Activated B cell treated with CpG ODN at 0.5 μM for 24 hours (primary cell): ENCODE measurements around the gene HNRNPA2B1. TPM values are rescaled to one million over a fixed set of nuclear protein-coding genes. Genes with fewer than 3 reads are reported as not detected.

Experiments
- ATAC-seq: fragments of 200-7000 bp; cut with Tn5 transposase; one replicate; pipeline ENCODE4 v1.10.0; 2021; ENCODE audit warnings: low read depth, mild to moderate bottlenecking, moderate library complexity
- CTCF ChIA-PET: fragments of 350-600 bp; sonication (Branson Sonifier 250); formaldehyde crosslinking; loops from one replicate; lab custom pipeline; 2021; ENCODE audit warnings: antibody characterized with exemption; lab: Charles Lee
- POLR2A ChIA-PET: fragments of 350-600 bp; sonication (Branson Sonifier 250); formaldehyde crosslinking; loops from one replicate; lab custom pipeline; 2021; ENCODE audit warnings: antibody characterized with exemption; lab: Charles Lee
- DNase-seq: peaks from one replicate; pipeline ENCODE4 v3.0.0; 2022
- H3K27ac Mint-ChIP-seq: one replicate; pipeline ENCODE4 v1.8.0; 2020; ENCODE audit warnings: mixed read lengths
- H3K27me3 Mint-ChIP-seq: one replicate; pipeline ENCODE4 v1.8.0; 2021; ENCODE audit warnings: mixed read lengths
- H3K36me3 Mint-ChIP-seq: one replicate; pipeline ENCODE4 v1.8.0; 2021; ENCODE audit warnings: low read depth, mixed read lengths
- H3K4me1 Mint-ChIP-seq: one replicate; pipeline ENCODE4 v1.8.0; 2021; ENCODE audit warnings: mixed read lengths
- H3K4me3 Mint-ChIP-seq: one replicate; pipeline ENCODE4 v1.8.0; 2020; ENCODE audit warnings: mild to moderate bottlenecking, mixed read lengths
- H3K9me3 Mint-ChIP-seq: one replicate; pipeline ENCODE4 v1.8.0; 2020; ENCODE audit warnings: mixed read lengths
- CTCF ChIP-seq: fragments of 200-600 bp; IDR thresholded peaks from one replicate; pipeline ENCODE4 v1.8.0; 2022; ENCODE audit warnings: antibody characterized with exemption, mild to moderate bottlenecking
- intact Hi-C: fragments of 100-400 bp; cut with micrococcal nuclease; formaldehyde crosslinking; loops from one replicate; pipeline ENCODE4 v1.15.1; 2024
- total RNA-seq: library from RNA; stranded (reverse); gene quantifications from 2 replicates; pipeline ENCODE4 v1.2.3, GENCODE V29; 2022

The HNRNPA2B1 gene
- total RNA-seq, 1 donor from 2014 or later: 634 TPM

- no peak for TF ChIP-seq CTCF
- Mint-ChIP-seq H3K27ac (no peak overlapping the region), H3K4me1 (peaks cover 80% of the 10 kb centered on the region), H3K4me3 (no peak overlapping the region), H3K9me3 (no peaks in the 10 kb centered on the region), H3K27me3 (no peaks in the 10 kb centered on the region), H3K36me3 (peaks cover 90% of the 10 kb centered on the region)
- DNase-seq (no peak), ATAC-seq (no peak)
- intact Hi-C loops: no loop called here
- ChIA-PET CTCF (interaction anchor here (1.6 to 3.5 kb wide), 3 partner anchors 36 to 175 kb away, joined by 3 to 27 read pairs (median 5); no protein-coding TSS in a partner anchor), POLR2A (interaction anchor here (3.4 to 3.8 kb wide), 3 partner anchors 8 to 10 kb away, joined by 15 to 42 read pairs (median 36); partner anchors contain the start of genes CBX3 and HNRNPA2B1)
Observed at GRCh38 chr7:26190417-26190869, 10.1 kb downstream of the HNRNPA2B1 start.

- intact Hi-C loops: no loop called here
- peaks cover 90% of the 10 kb centered on the region for H3K36me3 Mint-ChIP-seq
- H3K4me1 Mint-ChIP-seq: peaks cover 82% of the 10 kb centered on the region
- no peak overlapping the region for H3K4me3 Mint-ChIP-seq
- POLR2A ChIA-PET: interaction anchor here (1.3 to 3.8 kb wide), 2 partner anchors 9 to 99 kb away, joined by 14 to 42 read pairs; partner anchors contain the start of gene HNRNPA2B1
- ATAC-seq: no peak
- DNase-seq: no peak
- no peak overlapping the region for H3K27ac Mint-ChIP-seq
- H3K27me3 Mint-ChIP-seq: no peaks in the 10 kb centered on the region
- H3K9me3 Mint-ChIP-seq: no peaks in the 10 kb centered on the region
- TF ChIP-seq CTCF: no peak
- CTCF ChIA-PET: interaction anchor here (1.6 to 3.1 kb wide), 3 partner anchors 35 to 176 kb away, joined by 3 to 24 read pairs (median 5); no protein-coding TSS in a partner anchor
Observed at GRCh38 chr7:26189697-26190096, 10.8 kb downstream of the HNRNPA2B1 start.

GRCh38 chr7:26188957-26189541 lies 11.5 kb downstream of the HNRNPA2B1 start:
- no peak for DNase-seq
- ChIA-PET CTCF (interaction anchor here (1.3 to 4.8 kb wide), 6 partner anchors 10 to 296 kb away, joined by 3 to 34 read pairs (median 6); partner anchors contain the start of genes CBX3 and HNRNPA2B1), POLR2A (interaction anchor here (0.6 to 3.8 kb wide), 10 partner anchors 9 to 127 kb away, joined by 3 to 42 read pairs (median 6); partner anchors contain the start of genes CBX3, HNRNPA2B1 and NFE2L3)
- intact Hi-C loops: loop anchor here (1.0 kb wide), 1 partner anchor 8 kb away; no protein-coding TSS in a partner anchor
- H3K9me3 Mint-ChIP-seq: no peaks in the 10 kb centered on the region
- TF ChIP-seq CTCF: no peak
- peak overlapping the region; percentile 50 for H3K27ac Mint-ChIP-seq
- H3K4me1 Mint-ChIP-seq: peaks cover 82% of the 10 kb centered on the region
- H3K27me3 Mint-ChIP-seq: no peaks in the 10 kb centered on the region
- no peak for ATAC-seq
- H3K4me3 Mint-ChIP-seq: no peak overlapping the region
- peaks cover 90% of the 10 kb centered on the region for H3K36me3 Mint-ChIP-seq

GRCh38 chr7:26188206-26188956 lies 12.2 kb downstream of the HNRNPA2B1 start:
- TF ChIP-seq CTCF: no peak
- Mint-ChIP-seq H3K4me1 (peaks cover 82% of the 10 kb centered on the region), H3K9me3 (no peaks in the 10 kb centered on the region), H3K36me3 (peaks cover 88% of the 10 kb centered on the region), H3K27ac (peak overlapping the region; percentile 50), H3K4me3 (no peak overlapping the region), H3K27me3 (no peaks in the 10 kb centered on the region)
- intact Hi-C loops: loop anchor here (1.0 kb wide), 1 partner anchor 9 kb away; no protein-coding TSS in a partner anchor
- ATAC-seq (no peak), DNase-seq (no peak)
- CTCF ChIA-PET: interaction anchor here (1.3 to 4.8 kb wide), 7 partner anchors 11 to 296 kb away, joined by 3 to 34 read pairs (median 5); partner anchors contain the start of genes CBX3, HNRNPA2B1 and NFE2L3
- POLR2A ChIA-PET: interaction anchor here (0.6 to 3.8 kb wide), 14 partner anchors 9 to 294 kb away, joined by 3 to 42 read pairs (median 4); partner anchors contain the start of genes CBX3, HNRNPA2B1 and NFE2L3
